ENCODE results near the gene UVSSA. TPM values are rescaled to one million over a fixed set of nuclear protein-coding genes. Genes with fewer than 3 reads are reported as not detected.
"Not testable (repeated sequence)": the region's sequence is repeated elsewhere in the genome, so short reads cannot be mapped to it uniquely, and the experiment has no call there.

UVSSA gene
- total RNA-seq, 1 experiment from 2014 or later = 2.5 TPM

- no peak for DNase-seq (ENCODE audit: low spot score)
Observed at GRCh38 chr4:1330761-1331590, 16.0 kb upstream of the UVSSA start.

DNA sequence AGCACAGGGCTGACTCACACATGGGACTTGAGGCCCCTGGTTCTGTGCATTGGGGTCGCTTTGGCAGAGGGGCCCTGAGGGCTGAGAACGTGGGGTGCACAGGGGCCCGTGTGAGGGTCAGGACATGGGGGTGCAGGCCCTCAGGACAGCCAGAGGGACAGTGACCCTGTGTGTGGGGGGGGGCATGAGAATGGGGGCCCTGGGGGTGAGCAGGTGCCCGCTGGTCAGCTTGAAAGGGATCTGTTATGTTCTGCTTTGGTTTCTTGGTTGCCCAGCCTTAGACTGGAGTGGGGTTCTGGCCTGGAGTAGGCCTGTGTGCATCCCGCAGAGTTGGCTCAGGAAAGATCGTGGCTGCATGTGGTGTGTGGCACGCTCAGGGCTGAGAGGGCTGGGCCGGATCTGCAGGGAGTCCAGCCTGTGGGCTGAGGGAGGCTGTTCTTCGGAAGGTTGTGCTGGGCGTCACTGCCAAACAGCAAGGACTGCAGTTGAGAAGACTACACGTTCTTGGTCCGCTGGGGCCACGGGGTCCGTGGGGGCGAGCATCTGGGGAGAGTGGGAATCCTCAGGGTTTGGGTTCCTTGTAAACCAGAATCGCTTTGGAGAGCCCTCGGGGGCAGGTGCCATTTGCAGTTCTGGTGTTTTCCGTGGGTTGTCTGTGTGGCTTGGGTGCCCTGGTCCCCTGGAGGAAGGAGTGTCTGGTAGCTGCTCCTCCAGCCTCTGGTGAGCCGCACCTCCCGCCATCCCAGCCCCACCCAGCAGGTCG, 15.2 kb upstream of the UVSSA start:
- no peak for DNase-seq (ENCODE audit: low spot score)

DNA sequence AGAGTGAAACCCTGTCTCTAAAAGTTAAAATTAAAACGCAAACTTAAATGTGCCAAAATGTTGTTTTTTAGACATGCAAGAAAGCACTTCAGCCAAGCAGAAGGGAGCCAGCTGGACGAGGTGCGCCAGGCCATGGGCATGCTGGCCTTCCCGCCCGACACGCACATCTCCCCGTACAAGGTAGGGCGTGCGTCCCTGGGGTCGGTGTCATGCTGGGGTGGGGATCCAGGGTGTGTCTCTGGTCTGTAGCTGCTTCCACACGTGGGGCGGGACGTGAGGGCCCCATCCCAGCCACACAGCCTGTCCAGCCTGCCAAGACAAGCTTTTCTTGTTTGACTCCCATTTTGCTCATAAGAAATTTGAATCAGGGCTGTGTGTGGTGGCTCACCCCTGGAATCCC, 14.3 kb upstream of the UVSSA start:
- no peak for DNase-seq (ENCODE audit: low spot score)

- DNase-seq (ENCODE audit: low spot score) = no peak
Observed at GRCh38 chr4:1333256-1333655, 13.8 kb upstream of the UVSSA start.

GRCh38 chr4:1333851-1334578, 13.0 kb upstream of the UVSSA start:
- not testable (repeated sequence) for DNase-seq (ENCODE audit: low spot score)

DNA sequence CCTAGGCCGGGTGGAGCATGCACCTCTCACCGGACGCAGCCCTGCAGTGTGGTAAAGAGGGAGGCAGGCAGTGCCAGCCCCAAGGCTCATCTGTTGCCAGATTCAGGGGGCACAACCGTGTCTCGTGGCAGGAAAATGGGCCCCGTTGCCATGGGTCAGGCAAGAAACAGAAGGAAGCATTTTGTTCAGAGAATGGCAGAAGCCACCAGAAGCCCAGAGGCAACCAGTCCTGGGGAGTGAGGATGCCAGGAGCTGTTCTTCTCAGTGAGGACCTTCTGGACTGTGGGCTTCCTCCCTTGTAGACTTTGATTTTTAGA, 12.5 kb upstream of the UVSSA start:
- DNase-seq (ENCODE audit: low spot score) = no peak

GRCh38 chr4:1335193-1335883, 11.7 kb upstream of the UVSSA start:
- not testable (repeated sequence) for DNase-seq (ENCODE audit: low spot score)

- DNase-seq (ENCODE audit: low spot score) = no peak
Observed at GRCh38 chr4:1336088-1336491, 10.9 kb upstream of the UVSSA start.

GRCh38 chr4:1337376-1337831, 9.6 kb upstream of the UVSSA start:
- no peak for DNase-seq (ENCODE audit: low spot score)

- no peak for DNase-seq (ENCODE audit: low spot score)
Observed at GRCh38 chr4:1337951-1338751, 8.9 kb upstream of the UVSSA start.

GRCh38 chr4:1338752-1339414, 8.1 kb upstream of the UVSSA start:
- DNase-seq (ENCODE audit: low spot score) = no peak

DNA sequence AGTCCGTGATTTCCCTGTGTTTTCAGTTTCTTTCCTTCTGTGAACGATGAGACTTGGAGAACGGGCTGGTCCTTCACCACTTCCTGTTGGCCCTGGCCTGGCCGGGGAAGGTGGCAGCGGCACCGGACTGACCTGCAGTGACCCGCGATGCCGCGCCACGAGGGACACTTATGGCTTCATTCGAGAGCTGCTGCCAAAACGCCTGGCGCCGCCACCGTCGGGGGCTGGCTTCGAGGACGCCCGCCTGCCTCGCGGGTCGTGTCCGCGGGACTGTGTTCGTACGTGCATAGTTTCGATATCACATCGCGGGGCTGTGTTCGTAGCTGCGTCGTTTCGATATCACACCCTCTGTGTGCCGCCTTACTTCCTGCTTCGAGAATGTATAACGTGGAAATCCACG, 7.5 kb upstream of the UVSSA start:
- no peak for DNase-seq (ENCODE audit: low spot score)

DNA sequence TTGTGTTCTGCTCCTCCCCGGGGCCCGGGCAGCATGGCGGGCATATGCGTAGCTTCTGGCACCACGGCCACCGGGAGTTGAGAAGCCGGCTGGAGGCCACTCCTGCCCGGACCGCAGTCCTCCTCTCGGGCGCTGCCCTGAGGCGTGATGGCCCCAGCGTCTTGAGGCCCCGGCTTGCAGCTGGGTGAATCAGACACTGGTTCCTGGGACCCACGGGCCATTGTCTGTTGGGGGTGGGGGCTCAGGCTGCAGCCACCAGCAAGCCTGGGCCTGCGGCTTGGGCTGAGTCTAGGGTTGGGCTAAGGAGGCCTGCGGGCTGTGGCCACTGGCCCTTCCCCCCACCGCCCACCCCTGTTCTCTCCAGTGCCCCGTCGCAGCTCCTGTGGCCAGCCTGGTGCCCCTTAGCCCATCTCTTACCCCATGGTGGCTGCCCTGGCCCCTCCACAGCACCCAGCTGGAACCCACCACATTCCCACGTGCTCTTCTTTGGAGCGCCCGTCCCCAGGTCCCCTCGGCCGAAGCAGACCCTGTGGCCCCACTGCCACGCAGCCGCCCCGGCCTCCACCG, 6.7 kb upstream of the UVSSA start:
- no peak for DNase-seq (ENCODE audit: low spot score)

- no peak for DNase-seq (ENCODE audit: low spot score)
Observed at GRCh38 chr4:1340861-1341260, 6.1 kb upstream of the UVSSA start.

DNA sequence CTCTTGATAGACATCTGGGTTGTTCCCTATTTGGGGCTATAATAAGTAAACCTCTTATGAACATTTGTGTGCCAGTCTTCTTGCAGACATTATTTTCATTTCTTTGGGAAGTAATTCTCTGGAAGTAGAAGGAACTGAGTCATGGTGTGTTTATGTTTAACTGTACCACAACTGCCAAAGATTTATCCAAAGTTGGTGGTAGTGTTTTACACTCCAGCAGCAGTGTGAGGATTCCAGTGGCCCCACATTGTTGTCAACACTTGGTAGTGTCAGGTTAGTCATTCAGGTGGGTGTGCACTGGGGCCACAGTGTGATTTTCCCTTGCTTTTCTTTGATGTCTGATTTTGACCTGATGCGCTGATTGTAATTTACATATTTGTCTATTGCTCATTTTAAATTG, 5.0 kb upstream of the UVSSA start:
- DNase-seq (ENCODE audit: low spot score) = no peak

DNA sequence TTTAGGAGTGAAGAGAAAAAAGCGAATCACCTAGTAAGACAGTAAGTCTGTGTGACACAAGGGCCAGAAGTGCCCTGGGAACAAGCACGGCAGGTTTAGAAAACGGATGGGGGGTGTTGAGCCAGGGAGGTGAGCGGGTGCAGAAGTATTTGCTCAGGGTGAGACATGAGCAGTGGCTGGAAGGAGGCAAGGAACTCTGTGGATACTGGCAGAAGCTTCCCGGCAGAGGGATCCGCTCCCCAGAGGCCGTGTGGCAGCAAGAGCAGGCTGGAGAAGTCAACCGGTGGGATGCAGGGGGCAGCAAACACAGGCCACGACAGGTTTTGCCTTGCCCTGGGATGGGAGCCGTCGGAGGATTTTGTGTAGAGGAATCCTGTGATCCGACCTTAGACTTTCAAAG, 2.3 kb upstream of the UVSSA start:
- no peak for DNase-seq (ENCODE audit: low spot score)

- peak; percentile 41 for DNase-seq (ENCODE audit: low spot score)
Observed at GRCh38 chr4:1345903-1346780, 866 bp upstream of the UVSSA start.

DNA sequence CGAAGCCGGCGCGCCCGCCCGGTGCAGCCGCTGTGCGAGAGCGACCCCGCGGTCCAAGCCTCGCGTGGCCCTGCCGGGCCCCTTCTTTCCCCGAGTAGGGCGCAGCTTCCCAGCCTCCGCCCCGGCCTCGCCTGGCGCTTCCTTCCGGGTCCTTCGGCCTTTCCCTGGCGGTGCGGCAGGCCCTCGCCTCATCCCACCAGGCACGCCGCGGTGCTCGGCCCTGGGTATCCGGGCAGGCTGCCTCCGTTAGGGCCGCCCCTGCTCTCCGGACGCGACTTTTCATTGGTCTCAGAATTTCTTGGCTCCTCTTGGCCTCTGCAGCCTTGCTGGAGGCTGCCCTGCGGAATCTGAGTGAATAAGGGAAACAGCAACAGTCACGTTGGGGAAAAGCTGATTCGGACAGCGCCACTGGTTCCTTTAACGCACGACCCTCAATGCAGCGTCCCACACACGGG, 429 bp downstream of the UVSSA start:
- DNase-seq (ENCODE audit: low spot score) = peak; percentile 42

DNA sequence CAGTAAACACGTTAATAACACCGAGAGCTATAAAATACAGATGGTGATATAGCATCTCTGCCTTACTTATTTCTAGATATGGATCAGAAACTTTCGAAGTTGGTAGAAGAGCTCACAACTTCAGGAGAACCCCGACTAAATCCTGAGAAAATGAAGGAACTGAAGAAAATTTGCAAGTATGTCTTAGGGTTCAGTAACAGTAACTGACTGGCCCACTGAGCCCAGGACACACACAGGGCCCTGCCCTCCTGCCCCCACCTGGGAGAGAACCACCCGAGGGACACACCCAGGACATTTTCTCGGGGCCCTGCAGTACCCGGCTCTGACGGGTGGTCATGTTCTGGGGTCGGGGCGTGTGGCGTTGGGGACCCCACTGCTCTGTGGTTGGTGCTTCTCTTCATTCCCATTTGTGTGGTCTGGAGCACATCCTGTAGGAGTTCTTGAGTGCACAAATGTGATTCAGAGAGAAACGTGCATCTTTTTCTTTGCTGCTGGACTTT, 1.1 kb downstream of the UVSSA start:
- no peak for DNase-seq (ENCODE audit: low spot score)
